SK-N-SH (cell line): ENCODE data around the gene ZNF446. TPM values are rescaled to one million over a fixed set of nuclear protein-coding genes. Genes with fewer than 3 reads are reported as not detected.

Experiments used
- CTCF ChIA-PET: fragments of 300-600, 350-600 bp; formaldehyde crosslinking; extraction: SDS; loops from one replicate; lab custom pipeline; 2021; lab: Yijun Ruan, JAX
- POLR2A ChIA-PET: fragments of 350-600 bp; sonication (Branson Sonifier 250); formaldehyde crosslinking; extraction: SDS; loops from one replicate; lab custom pipeline; 2020; ENCODE audit warnings: antibody characterized with exemption, inconsistent platforms; lab: Yijun Ruan, JAX
- DNase-seq: peaks from one replicate; pipeline ENCODE4 v3.0.0; 2012
- H2AFZ ChIP-seq: fragments of 200-600 bp; sonication (generic); 2 replicates; pipeline ENCODE4 v1.8.1; 2016; ENCODE audit warnings: antibody characterized with exemption, mild to moderate bottlenecking, low read depth
- H3F3A ChIP-seq: fragments of 200-600 bp; sonication (generic); replicated peaks from 2 replicates; pipeline ENCODE3; 2016; ENCODE audit warnings: antibody characterized with exemption, mild to moderate bottlenecking; ENCODE audit not compliant: insufficient read depth
- H3K27ac ChIP-seq, 2 experiments: fragments of 200-500 bp in 1 of 2; fragments of 200-600 bp in 1 of 2; sonication (Bioruptor generic) in 1 of 2; sonication (generic), shearing (Covaris generic) in 1 of 2; 2 replicates each; pipeline versions ENCODE4 v1.5.1 to v1.6.1; 2014 to 2016; ENCODE audit warnings: low read depth in 2 of 2, inconsistent platforms in 1 of 2, low read length in 1 of 2, mild to moderate bottlenecking in 1 of 2, mixed read lengths in 1 of 2
- H3K27me3 ChIP-seq: fragments of 200-600 bp; sonication (generic), shearing (Covaris generic); 2 replicates; pipeline ENCODE4 v1.6.1; 2016; ENCODE audit warnings: mixed run types; ENCODE audit not compliant: insufficient read depth
- H3K36me3 ChIP-seq, 2 experiments: fragments of 200-500 bp in 1 of 2; fragments of 200-600 bp in 1 of 2; sonication (Bioruptor generic) in 1 of 2; sonication (generic) in 1 of 2; replicated peaks in 1 of 2; 2 replicates each; pipeline versions ENCODE3 to v1.5.1; 2014 to 2016; ENCODE audit warnings: low read length in 1 of 2, mild to moderate bottlenecking in 1 of 2; ENCODE audit not compliant: insufficient read depth in 2 of 2, control insufficient read depth in 1 of 2
- H3K4me1 ChIP-seq, 2 experiments: fragments of 200-500 bp in 1 of 2; fragments of 200-600 bp in 1 of 2; sonication (Bioruptor generic) in 1 of 2; sonication (generic), shearing (Covaris generic) in 1 of 2; 2 replicates each; pipeline versions ENCODE4 v1.5.1 to v1.6.1; 2014 to 2016; ENCODE audit warnings: low read depth in 1 of 2, low read length in 1 of 2, mixed run types in 1 of 2; ENCODE audit not compliant: insufficient read depth in 2 of 2, control insufficient read depth in 1 of 2
- H3K4me2 ChIP-seq: fragments of 200-600 bp; sonication (generic), shearing (Covaris generic); 2 replicates; pipeline ENCODE4 v1.6.1; 2017; ENCODE audit warnings: mixed run types
- H3K4me3 ChIP-seq, 2 experiments: fragments of 200-500 bp in 1 of 2; fragments of 200-600 bp in 1 of 2; sonication (Bioruptor generic) in 1 of 2; sonication (generic), shearing (Covaris generic) in 1 of 2; 2 replicates each; pipeline versions ENCODE4 v1.5.1 to v1.8.1; 2014 to 2016; ENCODE audit warnings: low read depth in 2 of 2, inconsistent platforms in 1 of 2, low read length in 1 of 2, mild to moderate bottlenecking in 1 of 2, mixed read lengths in 1 of 2, moderate library complexity in 1 of 2
- H3K79me2 ChIP-seq: fragments of 200-600 bp; sonication (generic); 2 replicates; pipeline ENCODE4 v1.8.1; 2017; ENCODE audit warnings: mild to moderate bottlenecking; ENCODE audit not compliant: insufficient read depth
- H3K9ac ChIP-seq: fragments of 200-600 bp; sonication (generic); 2 replicates; pipeline ENCODE4 v1.6.1; 2017; ENCODE audit warnings: mixed run types
- H3K9me2 ChIP-seq: fragments of 200-600 bp; sonication (generic); 2 replicates; pipeline ENCODE4 v1.6.1; 2017; ENCODE audit warnings: mixed run types
- H3K9me3 ChIP-seq: fragments of 200-600 bp; sonication (generic); 2 replicates; pipeline ENCODE4 v1.6.1; 2017; ENCODE audit warnings: mixed run types, mild to moderate bottlenecking, moderate library complexity
- H4K20me1 ChIP-seq: fragments of 200-600 bp; sonication (generic); 2 replicates; pipeline ENCODE4 v1.6.1; 2017; ENCODE audit warnings: mild to moderate bottlenecking, mixed run types; ENCODE audit not compliant: insufficient read depth
- CHD2 ChIP-seq: fragments of 150-350 bp; IDR thresholded peaks from 2 replicates; pipeline ENCODE4 v1.6.1; 2018; ENCODE audit warnings: low read length; ENCODE audit not compliant: partially characterized antibody
- ELF1 ChIP-seq: IDR thresholded peaks from 2 replicates; pipeline ENCODE4 v1.4.0; 2012
- EZH2phosphoT487 ChIP-seq: fragments of 200-600 bp; sonication (generic); IDR thresholded peaks from 2 replicates; pipeline ENCODE4 v1.6.1; 2017; ENCODE audit warnings: low read depth, mixed run types, mild to moderate bottlenecking, antibody characterized with exemption, moderate library complexity, borderline replicate concordance
- FOXJ3 ChIP-seq: sonication (generic); formaldehyde crosslinking; IDR thresholded peaks from 2 replicates; pipeline ENCODE4 v1.5.1; 2020; ENCODE audit warnings: mild to moderate bottlenecking, missing genetic modification reagents
- FOXM1 ChIP-seq: IDR thresholded peaks from 2 replicates; pipeline ENCODE4 v1.4.0; 2012; ENCODE audit warnings: low read depth, mild to moderate bottlenecking
- GATA2 ChIP-seq: sonication (generic); formaldehyde crosslinking; IDR thresholded peaks from 2 replicates; pipeline ENCODE4 v1.5.0; 2020; ENCODE audit warnings: mild to moderate bottlenecking, missing genetic modification reagents
- JUND ChIP-seq: IDR thresholded peaks from 2 replicates; pipeline ENCODE4 v1.4.0; 2012
- MEF2A ChIP-seq: IDR thresholded peaks from 2 replicates; pipeline ENCODE4 v1.4.0; 2012; ENCODE audit warnings: low read depth, borderline replicate concordance
- MXI1 ChIP-seq: IDR thresholded peaks from 2 replicates; pipeline ENCODE4 v1.6.1; 2012; ENCODE audit warnings: mild to moderate bottlenecking, low read depth, low read length, improper control_type of control experiment
- NFIC ChIP-seq: IDR thresholded peaks from 2 replicates; pipeline ENCODE4 v1.4.0; 2012; ENCODE audit warnings: borderline replicate concordance
- NRF1 ChIP-seq: IDR thresholded peaks from 2 replicates; pipeline ENCODE4 v1.6.1; 2012; ENCODE audit warnings: low read depth, mild to moderate bottlenecking, low read length
- RAD21 ChIP-seq: IDR thresholded peaks from 2 replicates; pipeline ENCODE4 v1.6.1; 2012; ENCODE audit warnings: mild to moderate bottlenecking, low read length
- RCOR1 ChIP-seq: fragments of 150-350 bp; IDR thresholded peaks from 2 replicates; pipeline ENCODE4 v1.6.1; 2017; ENCODE audit warnings: antibody characterized with exemption, low read length
- RXRA ChIP-seq: IDR thresholded peaks from 2 replicates; pipeline ENCODE4 v1.4.0; 2012; ENCODE audit warnings: low read depth, mild to moderate bottlenecking, borderline replicate concordance
- SIN3A ChIP-seq: IDR thresholded peaks from 2 replicates; pipeline ENCODE4 v1.6.1; 2012; ENCODE audit warnings: low read depth, mild to moderate bottlenecking, low read length, moderate library complexity, borderline replicate concordance
- TCF12 ChIP-seq: IDR thresholded peaks from 2 replicates; pipeline ENCODE4 v1.4.0; 2012
- YY1 ChIP-seq: IDR thresholded peaks from 2 replicates; pipeline ENCODE4 v1.4.0; 2012; ENCODE audit warnings: low read depth, mild to moderate bottlenecking
- WGBS: methylation state at CpG from one replicate; pipeline ENCODE4 v1.1.6; 2017; ENCODE audit warnings: low lambda C conversion rate; 5-methylcytosine and 5-hydroxymethylcytosine counted together
- polyA plus RNA-seq, 3 experiments: library from polyadenylated mRNA; depleted of rRNA; stranded (reverse); fragments of >200 nt; gene quantifications; 2 replicates each; pipeline ENCODE4 v1.2.3, GENCODE V29; 2012
- TF ChIP-seq, protein P1 (sequence below): IDR thresholded peaks from 2 replicates; pipeline ENCODE4 v1.4.0; 2012; ENCODE audit warnings: low read depth, borderline replicate concordance
- TF ChIP-seq, protein P2 (sequence below): fragments of 150-350 bp; IDR thresholded peaks from 2 replicates; pipeline ENCODE4 v1.6.1; 2017; ENCODE audit warnings: antibody characterized with exemption, low read length, low read depth, borderline replicate concordance
- TF ChIP-seq, protein P3 (sequence below): fragments of 200-600 bp; sonication (generic); IDR thresholded peaks from 2 replicates; pipeline ENCODE4 v1.6.1; 2017; ENCODE audit warnings: antibody characterized with exemption, mild to moderate bottlenecking, moderate library complexity
- TF ChIP-seq, protein P4 (sequence below): IDR thresholded peaks from 2 replicates; pipeline ENCODE4 v1.4.0; 2012; ENCODE audit warnings: low read depth

The ZNF446 gene
- polyA plus RNA-seq, 1 of the 3 experiments (the other 2 are of a cell fraction): 6.9 TPM

DNA sequence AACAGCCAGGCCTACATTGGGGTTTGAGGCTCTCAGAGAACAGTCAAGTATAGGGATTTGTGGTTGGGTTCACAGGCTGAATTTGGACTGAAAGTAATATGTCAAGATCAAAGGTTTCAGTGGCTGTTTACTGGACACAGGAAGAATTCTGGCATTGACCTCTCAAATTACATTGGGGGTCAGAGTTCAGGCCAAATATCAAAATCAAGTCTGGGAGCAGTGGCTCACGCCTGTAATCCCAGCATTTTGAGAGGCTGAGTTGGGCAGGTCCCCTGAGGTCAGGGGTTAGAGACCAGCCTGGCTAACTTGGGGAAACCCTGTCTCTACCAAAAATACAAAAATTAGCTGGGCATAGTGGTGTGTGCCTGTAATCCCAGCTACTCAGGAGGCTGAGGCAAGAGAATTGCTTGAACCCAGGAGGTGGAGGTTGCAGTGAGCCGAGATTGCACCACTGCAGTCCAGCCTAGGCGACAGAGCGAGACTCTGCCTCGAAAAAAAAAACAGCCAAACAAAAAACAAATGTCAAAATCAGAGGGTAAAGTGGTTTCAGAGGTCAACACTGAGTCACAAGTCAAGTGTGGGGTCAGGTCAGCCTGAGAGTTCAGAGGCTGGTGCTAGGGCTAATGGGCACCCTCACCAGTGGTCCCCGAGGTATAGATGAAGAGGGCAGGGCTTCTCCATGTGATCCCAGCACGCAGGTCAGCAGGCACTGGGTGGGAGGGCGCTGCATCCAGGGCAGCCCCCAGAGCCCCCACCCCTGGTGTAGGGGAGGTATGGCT, 34.1 kb downstream of the ZNF446 start:
- peaks cover 4% of the 10 kb centered on the region for H3F3A ChIP-seq
- H3K4me1 ChIP-seq: peaks cover 0 to 10% of the 10 kb centered on the region in 2 experiments; a peak in 1 of 4 replicates
- POLR2A ChIA-PET: no interaction called here
- peaks cover 6 to 9% of the 10 kb centered on the region in 2 experiments for H3K36me3 ChIP-seq
- no peak overlapping the region for H2AFZ ChIP-seq
- H3K79me2 ChIP-seq: peaks cover 18% of the 10 kb centered on the region
- H3K4me2 ChIP-seq: no peak overlapping the region
- no peak overlapping the region for H3K9ac ChIP-seq
- no peak overlapping the region for H3K27ac ChIP-seq
- WGBS: 84% methylated on average over 7 of the region's 8 CpGs
- no peaks in the 10 kb centered on the region for H4K20me1 ChIP-seq
- CTCF ChIA-PET: interaction anchor here (6.9 kb wide), 1 partner anchor 9 kb away, joined by 30 read pairs; the partner anchor contains the start of gene ZBTB45
- no peak for DNase-seq
- H3K9me2 ChIP-seq: no peaks in the 10 kb centered on the region
- H3K27me3 ChIP-seq: no peaks in the 10 kb centered on the region
- H3K9me3 ChIP-seq: no peaks in the 10 kb centered on the region
- H3K4me3 ChIP-seq: no peak overlapping the region
- no peak for TF ChIP-seq FOXJ3 (CRISPR knock-in tag)
- no peak for TF ChIP-seq SIN3A
- TF ChIP-seq JUND: no peak
- TF ChIP-seq, protein P1, sequence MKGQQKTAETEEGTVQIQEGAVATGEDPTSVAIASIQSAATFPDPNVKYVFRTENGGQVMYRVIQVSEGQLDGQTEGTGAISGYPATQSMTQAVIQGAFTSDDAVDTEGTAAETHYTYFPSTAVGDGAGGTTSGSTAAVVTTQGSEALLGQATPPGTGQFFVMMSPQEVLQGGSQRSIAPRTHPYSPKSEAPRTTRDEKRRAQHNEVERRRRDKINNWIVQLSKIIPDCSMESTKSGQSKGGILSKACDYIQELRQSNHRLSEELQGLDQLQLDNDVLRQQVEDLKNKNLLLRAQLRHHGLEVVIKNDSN: no peak
- TF ChIP-seq, protein P2, sequence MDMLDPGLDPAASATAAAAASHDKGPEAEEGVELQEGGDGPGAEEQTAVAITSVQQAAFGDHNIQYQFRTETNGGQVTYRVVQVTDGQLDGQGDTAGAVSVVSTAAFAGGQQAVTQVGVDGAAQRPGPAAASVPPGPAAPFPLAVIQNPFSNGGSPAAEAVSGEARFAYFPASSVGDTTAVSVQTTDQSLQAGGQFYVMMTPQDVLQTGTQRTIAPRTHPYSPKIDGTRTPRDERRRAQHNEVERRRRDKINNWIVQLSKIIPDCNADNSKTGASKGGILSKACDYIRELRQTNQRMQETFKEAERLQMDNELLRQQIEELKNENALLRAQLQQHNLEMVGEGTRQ: no peak
- TF ChIP-seq GATA2 (CRISPR knock-in tag): no peak
- no peak for TF ChIP-seq YY1
- no peak for TF ChIP-seq MXI1
- no peak for TF ChIP-seq TCF12
- no peak for TF ChIP-seq MEF2A
- TF ChIP-seq RCOR1: no peak
- TF ChIP-seq RXRA: no peak
- no peak for TF ChIP-seq CHD2
- TF ChIP-seq NFIC: no peak
- TF ChIP-seq, all 33 proteins: peak for 0

DNA sequence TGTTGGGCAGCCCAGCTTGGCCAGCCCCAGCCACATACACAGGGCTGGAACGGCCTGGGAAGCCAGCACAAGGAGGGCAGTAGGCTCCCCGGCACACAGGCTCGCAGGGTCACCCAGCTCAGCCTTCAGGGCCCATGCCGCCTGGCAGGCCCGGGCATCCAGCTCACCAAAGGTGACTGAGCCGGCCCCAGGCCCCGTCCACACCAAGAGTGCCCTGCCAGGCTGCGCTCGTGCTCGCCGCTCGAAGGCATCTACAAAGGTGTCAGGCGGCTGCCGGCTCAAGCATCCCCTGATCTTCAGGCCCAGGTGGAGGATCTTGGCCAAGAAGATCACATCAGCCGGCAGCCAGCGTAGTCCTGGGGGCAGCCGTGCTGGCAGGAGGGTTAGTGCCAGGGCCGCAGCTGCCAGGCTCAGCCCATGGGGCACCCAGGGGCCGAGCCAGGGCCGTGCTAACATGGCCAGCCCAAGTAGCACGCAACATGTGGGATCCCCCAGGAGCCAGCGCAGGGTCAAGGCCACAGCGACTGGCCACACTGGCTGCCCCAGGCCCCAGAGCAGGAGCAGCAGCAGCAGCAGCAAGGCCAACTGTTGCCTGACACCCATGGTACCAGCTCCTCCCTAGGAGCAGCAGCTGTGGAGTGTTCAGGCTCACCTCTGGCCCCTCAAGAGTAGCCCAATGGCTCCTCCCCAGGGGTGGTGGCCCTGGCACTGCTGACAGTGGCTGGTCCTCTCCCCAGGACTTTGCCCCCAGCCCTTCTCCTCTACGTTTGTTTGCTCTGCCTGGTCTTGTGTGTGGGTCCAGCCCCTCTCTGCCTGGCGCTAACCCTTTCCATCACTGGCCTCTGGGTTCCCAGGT, 35.4 kb downstream of the ZNF446 start, which contains the start of gene SLC27A5:
Gene SLC27A5 (minus strand): TSS at position 640 of the 856 bp plus-strand sequence. CDS start 37 bp downstream, at position 603.
- Histone ChIP-seq H3K79me2 (peaks cover 31% of the 10 kb centered on the region), H3K4me3 (no peak within 1 kb of the TSS), H4K20me1 (no peaks in the 10 kb centered on the region), H3F3A (peaks cover 4% of the 10 kb centered on the region), H3K9ac (no peak within 1 kb of the TSS), H3K9me3 (no peaks in the 10 kb centered on the region), H3K9me2 (no peaks in the 10 kb centered on the region), H3K27ac (no peak within 1 kb of the TSS), H3K4me1 (peaks cover 0 to 15% of the 10 kb centered on the region in 2 experiments; a peak in 1 of 4 replicates), H3K4me2 (no peak within 1 kb of the TSS), H2AFZ (no peak within 1 kb of the TSS), H3K36me3 (peaks cover 9 to 19% of the 10 kb centered on the region in 2 experiments), H3K27me3 (no peaks in the 10 kb centered on the region)
- ChIA-PET CTCF (interaction anchor here (6.9 kb wide), 1 partner anchor 7 kb away, joined by 30 read pairs; the partner anchor contains the start of gene ZBTB45), POLR2A (interaction anchor here (1.2 kb wide), 1 partner anchor 8 kb away, joined by 3 read pairs; the partner anchor contains the start of gene ZBTB45)
- DNase-seq: no peak
- 76% methylated on average over 2 of the region's 25 CpGs for WGBS
- TF ChIP-seq FOXM1: no peak
- TF ChIP-seq, protein P1: no peak
- no peak for TF ChIP-seq ELF1
- no peak for TF ChIP-seq MXI1
- no peak for TF ChIP-seq RAD21
- TF ChIP-seq EZH2phosphoT487: no peak
- TF ChIP-seq, protein P3, sequence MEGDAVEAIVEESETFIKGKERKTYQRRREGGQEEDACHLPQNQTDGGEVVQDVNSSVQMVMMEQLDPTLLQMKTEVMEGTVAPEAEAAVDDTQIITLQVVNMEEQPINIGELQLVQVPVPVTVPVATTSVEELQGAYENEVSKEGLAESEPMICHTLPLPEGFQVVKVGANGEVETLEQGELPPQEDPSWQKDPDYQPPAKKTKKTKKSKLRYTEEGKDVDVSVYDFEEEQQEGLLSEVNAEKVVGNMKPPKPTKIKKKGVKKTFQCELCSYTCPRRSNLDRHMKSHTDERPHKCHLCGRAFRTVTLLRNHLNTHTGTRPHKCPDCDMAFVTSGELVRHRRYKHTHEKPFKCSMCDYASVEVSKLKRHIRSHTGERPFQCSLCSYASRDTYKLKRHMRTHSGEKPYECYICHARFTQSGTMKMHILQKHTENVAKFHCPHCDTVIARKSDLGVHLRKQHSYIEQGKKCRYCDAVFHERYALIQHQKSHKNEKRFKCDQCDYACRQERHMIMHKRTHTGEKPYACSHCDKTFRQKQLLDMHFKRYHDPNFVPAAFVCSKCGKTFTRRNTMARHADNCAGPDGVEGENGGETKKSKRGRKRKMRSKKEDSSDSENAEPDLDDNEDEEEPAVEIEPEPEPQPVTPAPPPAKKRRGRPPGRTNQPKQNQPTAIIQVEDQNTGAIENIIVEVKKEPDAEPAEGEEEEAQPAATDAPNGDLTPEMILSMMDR: no peak
- no peak for TF ChIP-seq NRF1
- TF ChIP-seq, protein P4, sequence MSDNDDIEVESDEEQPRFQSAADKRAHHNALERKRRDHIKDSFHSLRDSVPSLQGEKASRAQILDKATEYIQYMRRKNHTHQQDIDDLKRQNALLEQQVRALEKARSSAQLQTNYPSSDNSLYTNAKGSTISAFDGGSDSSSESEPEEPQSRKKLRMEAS: no peak
- TF ChIP-seq CHD2: no peak
- no peak for TF ChIP-seq TCF12
- TF ChIP-seq JUND: no peak
- no peak for TF ChIP-seq RXRA
- TF ChIP-seq MEF2A: no peak
